ENCODE data around the gene SLC2A14. TPM values are rescaled to one million over a fixed set of nuclear protein-coding genes. Genes with fewer than 3 reads are reported as not detected.
"Not testable (repeated sequence)": the region's sequence is repeated elsewhere in the genome, so short reads cannot be mapped to it uniquely, and the experiment has no call there.

SLC2A14 gene
- total RNA-seq, 1 donor from 2014 or later: 1.8 TPM

DNA sequence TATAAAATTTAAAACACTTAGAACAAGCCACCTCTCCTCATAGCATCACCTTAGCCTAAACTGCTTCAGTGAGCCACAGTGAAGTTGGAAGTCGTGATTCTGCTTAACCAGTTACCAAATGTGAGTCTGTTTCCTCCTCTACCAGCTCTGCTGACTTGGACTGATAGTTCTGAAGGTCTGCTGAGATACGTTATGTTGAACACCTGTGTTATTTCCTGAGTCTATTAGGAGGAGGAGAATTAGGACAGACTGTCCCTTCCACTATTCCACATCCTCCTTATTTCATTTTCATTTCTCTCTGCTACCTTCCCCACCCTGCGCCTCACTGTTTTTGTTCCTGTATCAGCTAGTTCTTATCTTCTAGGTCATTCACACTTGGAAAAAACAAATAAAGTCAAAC is 2.4 kb downstream of the SLC2A14 start:
- no peaks in the 10 kb centered on the region for H3K27me3 Mint-ChIP-seq (ENCODE audit: low read depth)
- H3K9me3 Mint-ChIP-seq (ENCODE audit: low read depth): no peaks in the 10 kb centered on the region
- TF ChIP-seq, protein P1, sequence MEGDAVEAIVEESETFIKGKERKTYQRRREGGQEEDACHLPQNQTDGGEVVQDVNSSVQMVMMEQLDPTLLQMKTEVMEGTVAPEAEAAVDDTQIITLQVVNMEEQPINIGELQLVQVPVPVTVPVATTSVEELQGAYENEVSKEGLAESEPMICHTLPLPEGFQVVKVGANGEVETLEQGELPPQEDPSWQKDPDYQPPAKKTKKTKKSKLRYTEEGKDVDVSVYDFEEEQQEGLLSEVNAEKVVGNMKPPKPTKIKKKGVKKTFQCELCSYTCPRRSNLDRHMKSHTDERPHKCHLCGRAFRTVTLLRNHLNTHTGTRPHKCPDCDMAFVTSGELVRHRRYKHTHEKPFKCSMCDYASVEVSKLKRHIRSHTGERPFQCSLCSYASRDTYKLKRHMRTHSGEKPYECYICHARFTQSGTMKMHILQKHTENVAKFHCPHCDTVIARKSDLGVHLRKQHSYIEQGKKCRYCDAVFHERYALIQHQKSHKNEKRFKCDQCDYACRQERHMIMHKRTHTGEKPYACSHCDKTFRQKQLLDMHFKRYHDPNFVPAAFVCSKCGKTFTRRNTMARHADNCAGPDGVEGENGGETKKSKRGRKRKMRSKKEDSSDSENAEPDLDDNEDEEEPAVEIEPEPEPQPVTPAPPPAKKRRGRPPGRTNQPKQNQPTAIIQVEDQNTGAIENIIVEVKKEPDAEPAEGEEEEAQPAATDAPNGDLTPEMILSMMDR (IDR thresholded peaks at IDR 0.05): no peak
- H3K27ac Mint-ChIP-seq (ENCODE audit: unreplicated experiment): no peak overlapping the region
- DNase-seq (ENCODE audit: low spot score): no peak
- H3K4me1 Mint-ChIP-seq (ENCODE audit: low read depth): no peaks in the 10 kb centered on the region
- no peak overlapping the region for H3K4me3 Mint-ChIP-seq (ENCODE audit: unreplicated experiment)
- H3K36me3 Mint-ChIP-seq (ENCODE audit: low read depth): no peaks in the 10 kb centered on the region

DNA sequence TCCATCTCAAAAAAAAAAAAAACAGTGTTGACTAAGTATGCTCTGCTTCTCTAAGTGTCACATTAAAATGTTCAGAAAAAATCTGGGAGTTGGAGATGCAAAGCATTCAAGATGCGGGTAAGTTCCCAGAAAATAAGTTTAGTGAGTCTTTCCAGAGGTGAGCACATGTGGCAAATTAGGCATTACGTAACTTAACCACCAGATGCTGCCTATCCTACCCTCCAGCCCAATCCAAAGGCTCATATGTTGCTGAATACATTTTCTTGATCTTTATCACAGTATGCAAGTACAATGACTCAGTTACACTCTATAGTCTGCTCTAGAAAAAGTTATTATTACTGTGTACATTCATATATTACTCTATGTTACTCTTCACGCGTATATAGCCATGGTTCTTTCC is 3.6 kb downstream of the SLC2A14 start:
- no peak for DNase-seq (ENCODE audit: low spot score)
- Mint-ChIP-seq H3K27me3 (ENCODE audit: low read depth) (no peaks in the 10 kb centered on the region), H3K27ac (ENCODE audit: unreplicated experiment) (no peak overlapping the region)

DNA sequence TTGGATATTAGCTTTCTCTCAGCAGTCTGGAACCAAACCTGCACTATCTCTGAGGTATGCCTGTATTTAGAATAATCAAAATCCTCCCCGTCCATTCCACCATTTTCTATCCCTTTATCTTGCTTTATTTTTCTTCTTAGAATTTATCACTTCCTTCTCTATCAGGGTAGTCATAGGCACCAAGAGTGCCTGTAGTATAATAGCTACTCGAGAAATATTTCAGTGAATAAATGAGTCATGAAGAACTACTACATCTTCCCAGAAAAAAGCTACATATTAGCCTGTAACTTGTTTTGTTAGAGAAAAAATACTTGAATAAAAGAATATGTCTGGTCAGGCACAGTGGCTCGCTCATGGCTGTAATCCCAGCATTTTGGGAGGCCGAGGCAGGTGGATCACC is 4.3 kb downstream of the SLC2A14 start:
- Mint-ChIP-seq H3K9me3 (ENCODE audit: low read depth) (no peaks in the 10 kb centered on the region), H3K4me1 (ENCODE audit: low read depth) (no peaks in the 10 kb centered on the region), H3K27me3 (ENCODE audit: low read depth) (no peaks in the 10 kb centered on the region), H3K36me3 (ENCODE audit: low read depth) (no peaks in the 10 kb centered on the region), H3K4me3 (ENCODE audit: unreplicated experiment) (no peak overlapping the region), H3K27ac (ENCODE audit: unreplicated experiment) (no peak overlapping the region)
- TF ChIP-seq, protein P1 (IDR thresholded peaks at IDR 0.05): no peak
- DNase-seq (ENCODE audit: low spot score): no peak

More for the DNA sequence above, 3.6 kb downstream of the SLC2A14 start:
- no peaks in the 10 kb centered on the region for H3K4me1 Mint-ChIP-seq (ENCODE audit: low read depth)
- H3K36me3 Mint-ChIP-seq (ENCODE audit: low read depth): no peaks in the 10 kb centered on the region
- no peak overlapping the region for H3K4me3 Mint-ChIP-seq (ENCODE audit: unreplicated experiment)
- no peaks in the 10 kb centered on the region for H3K9me3 Mint-ChIP-seq (ENCODE audit: low read depth)
- TF ChIP-seq, protein P1 (IDR thresholded peaks at IDR 0.05): no peak

DNA sequence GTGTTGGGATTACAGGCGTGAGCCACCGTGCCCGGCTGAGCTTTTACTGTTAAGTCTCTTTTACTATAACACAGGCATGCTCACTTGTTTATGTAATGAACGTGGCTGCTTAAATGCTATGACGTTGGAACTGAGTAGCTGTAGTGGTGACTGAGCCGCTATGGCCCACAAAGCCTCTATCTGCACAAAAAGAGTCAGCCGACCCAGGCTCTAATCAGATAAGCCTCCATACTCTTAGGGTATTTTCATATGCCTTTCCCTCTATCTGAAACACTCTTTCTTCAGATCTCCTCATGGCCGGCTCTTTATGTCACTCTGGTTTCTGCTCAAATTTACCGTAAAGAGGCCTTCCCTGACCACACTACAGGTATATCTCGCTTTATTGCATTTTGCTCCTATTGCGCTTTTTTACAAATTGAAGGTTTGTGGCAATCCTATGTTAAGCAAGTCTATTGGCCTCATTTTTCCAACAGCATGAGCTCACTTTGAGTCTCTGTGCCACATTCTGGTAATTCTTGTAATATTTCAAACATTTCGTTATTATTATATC is 8.0 kb downstream of the SLC2A14 start:
- no peak overlapping the region for H3K4me3 Mint-ChIP-seq (ENCODE audit: unreplicated experiment)
- no peak for DNase-seq (ENCODE audit: low spot score)
- H3K27ac Mint-ChIP-seq (ENCODE audit: unreplicated experiment): no peak overlapping the region
- TF ChIP-seq, protein P1 (IDR thresholded peaks at IDR 0.05): no peak
- no peaks in the 10 kb centered on the region for H3K36me3 Mint-ChIP-seq (ENCODE audit: low read depth)
- peaks cover 19% of the 10 kb centered on the region for H3K4me1 Mint-ChIP-seq (ENCODE audit: low read depth)
- no peaks in the 10 kb centered on the region for H3K27me3 Mint-ChIP-seq (ENCODE audit: low read depth)
- no peaks in the 10 kb centered on the region for H3K9me3 Mint-ChIP-seq (ENCODE audit: low read depth)

DNA sequence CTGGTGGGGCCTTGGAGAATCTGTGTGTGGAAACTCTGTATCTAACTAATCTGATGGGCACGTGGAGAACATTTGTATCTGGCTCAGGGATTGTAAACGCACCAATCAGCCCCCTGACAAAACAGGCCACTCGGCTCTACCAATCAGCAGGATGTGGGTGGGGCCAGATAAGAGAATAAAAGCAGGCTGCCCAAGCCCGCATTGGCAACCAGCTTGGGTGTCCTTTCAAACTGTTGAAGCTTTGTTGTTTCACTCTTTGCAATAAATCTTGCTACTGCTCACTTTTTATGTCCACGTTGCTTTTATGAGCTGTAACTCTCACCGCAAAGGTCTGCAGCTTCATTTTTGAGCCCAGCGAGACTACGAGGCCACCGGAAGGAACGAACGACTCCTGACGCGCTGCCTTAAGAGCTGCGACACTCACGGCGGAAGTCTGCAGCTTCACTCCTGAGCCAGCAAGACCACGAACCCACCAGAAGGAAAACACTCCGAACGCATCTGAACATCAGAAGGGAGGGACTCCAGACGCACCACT is 9.8 kb downstream of the SLC2A14 start:
- not testable (repeated sequence) for H3K4me3 Mint-ChIP-seq (ENCODE audit: unreplicated experiment); H3K27ac Mint-ChIP-seq (ENCODE audit: unreplicated experiment)

DNA sequence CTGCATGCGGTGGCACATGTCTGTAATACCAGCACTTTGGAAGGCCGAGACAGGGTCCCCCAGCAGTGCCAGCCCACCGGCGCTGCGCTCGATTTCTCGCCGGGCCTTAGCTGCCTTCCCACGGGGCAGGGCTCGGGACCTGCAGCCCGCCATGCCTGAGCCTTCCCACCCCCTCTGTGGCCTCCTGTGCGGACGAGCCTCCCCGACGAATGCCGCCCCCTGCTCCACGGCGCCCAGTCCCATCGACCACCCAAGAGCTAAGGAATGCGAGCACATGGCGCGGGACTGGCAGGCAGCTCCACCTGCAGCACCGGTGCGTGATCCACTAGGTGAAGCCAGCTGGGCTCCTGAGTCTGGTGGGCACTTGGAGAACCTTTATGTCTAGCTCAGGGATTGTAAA is 10.4 kb downstream of the SLC2A14 start:
- not testable (repeated sequence) for H3K4me3 Mint-ChIP-seq (ENCODE audit: unreplicated experiment); H3K36me3 Mint-ChIP-seq (ENCODE audit: low read depth); H3K27ac Mint-ChIP-seq (ENCODE audit: unreplicated experiment); H3K9me3 Mint-ChIP-seq (ENCODE audit: low read depth); H3K27me3 Mint-ChIP-seq (ENCODE audit: low read depth); DNase-seq (ENCODE audit: low spot score)
- peaks cover 27% of the 10 kb centered on the region for H3K4me1 Mint-ChIP-seq (ENCODE audit: low read depth)

More for the DNA sequence above, 9.8 kb downstream of the SLC2A14 start:
- not testable (repeated sequence) for H3K36me3 Mint-ChIP-seq (ENCODE audit: low read depth); DNase-seq (ENCODE audit: low spot score); H3K9me3 Mint-ChIP-seq (ENCODE audit: low read depth); H3K27me3 Mint-ChIP-seq (ENCODE audit: low read depth)
- peaks cover 27% of the 10 kb centered on the region for H3K4me1 Mint-ChIP-seq (ENCODE audit: low read depth)

Measured in chondrocyte (in vitro differentiated cells).